GM13976 (cell line): ENCODE data around the gene IRS1.

Experiments used
- DNase-seq: peaks from one replicate; pipeline ENCODE4 v3.0.0; 2012; ENCODE audit warnings: low spot score
- in situ Hi-C: fragments of 300-500 bp; cut with MboI; formaldehyde crosslinking; loops from one replicate; pipeline ENCODE4 v1.12.0; 2022; ENCODE audit warnings: low sequenced_read_pairs, mixed read lengths, inconsistent platforms; ENCODE audit not compliant: unreplicated experiment
- TF ChIP-seq, protein P1 (sequence below): IDR thresholded peaks from 2 replicates; pipeline ENCODE4 v1.5.1; 2012; ENCODE audit warnings: borderline replicate concordance, mild to moderate bottlenecking; ENCODE audit not compliant: insufficient read depth; ENCODE audit errors: extremely low read depth, missing control alignments, control extremely low read depth

Gene IRS1

DNA sequence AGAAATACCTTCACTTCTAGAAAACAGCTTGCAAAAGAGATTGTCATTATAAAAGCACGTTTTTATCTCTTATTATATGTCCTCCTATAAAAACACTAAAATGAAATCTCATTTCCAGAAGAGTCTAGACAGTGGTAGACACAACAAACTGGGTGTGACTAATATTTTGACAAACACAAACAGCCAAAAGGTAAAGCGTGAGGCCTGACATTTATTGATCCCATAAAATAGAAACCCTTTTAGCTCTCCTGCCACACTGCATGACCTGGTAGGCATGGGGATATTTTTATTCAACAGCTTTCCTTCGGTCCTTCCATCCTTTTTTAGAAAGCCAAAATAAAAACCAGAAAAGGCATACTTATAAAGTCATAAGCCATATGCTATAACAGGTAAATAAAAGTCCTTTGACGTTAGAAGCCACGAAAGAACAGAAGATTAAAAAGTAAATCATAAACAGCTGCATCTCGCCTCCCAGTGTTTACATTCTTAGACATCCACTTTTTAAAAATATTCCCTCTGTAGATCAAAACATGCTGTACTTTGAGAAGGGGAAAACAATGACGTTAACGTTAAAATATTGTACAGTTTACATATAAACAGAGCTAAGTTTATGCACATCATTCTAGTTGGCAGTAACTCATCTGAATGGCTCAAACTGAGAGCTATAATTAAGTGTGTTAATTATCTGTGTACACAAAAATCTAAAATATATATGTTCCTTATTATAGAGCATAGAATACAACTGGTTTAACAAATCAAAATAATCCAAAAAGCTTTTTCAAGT is 44.6 kb downstream of the IRS1 start:
- TF ChIP-seq, protein P1, sequence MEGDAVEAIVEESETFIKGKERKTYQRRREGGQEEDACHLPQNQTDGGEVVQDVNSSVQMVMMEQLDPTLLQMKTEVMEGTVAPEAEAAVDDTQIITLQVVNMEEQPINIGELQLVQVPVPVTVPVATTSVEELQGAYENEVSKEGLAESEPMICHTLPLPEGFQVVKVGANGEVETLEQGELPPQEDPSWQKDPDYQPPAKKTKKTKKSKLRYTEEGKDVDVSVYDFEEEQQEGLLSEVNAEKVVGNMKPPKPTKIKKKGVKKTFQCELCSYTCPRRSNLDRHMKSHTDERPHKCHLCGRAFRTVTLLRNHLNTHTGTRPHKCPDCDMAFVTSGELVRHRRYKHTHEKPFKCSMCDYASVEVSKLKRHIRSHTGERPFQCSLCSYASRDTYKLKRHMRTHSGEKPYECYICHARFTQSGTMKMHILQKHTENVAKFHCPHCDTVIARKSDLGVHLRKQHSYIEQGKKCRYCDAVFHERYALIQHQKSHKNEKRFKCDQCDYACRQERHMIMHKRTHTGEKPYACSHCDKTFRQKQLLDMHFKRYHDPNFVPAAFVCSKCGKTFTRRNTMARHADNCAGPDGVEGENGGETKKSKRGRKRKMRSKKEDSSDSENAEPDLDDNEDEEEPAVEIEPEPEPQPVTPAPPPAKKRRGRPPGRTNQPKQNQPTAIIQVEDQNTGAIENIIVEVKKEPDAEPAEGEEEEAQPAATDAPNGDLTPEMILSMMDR: no peak
- DNase-seq: no peak
- in situ Hi-C loops: no loop called here

GRCh38 chr2:226752887-226753286 is 46.7 kb downstream of the IRS1 start:
- TF ChIP-seq, protein P1: no peak
- DNase-seq: no peak
- in situ Hi-C loops: no loop called here

GRCh38 chr2:226747288-226747687 is 52.3 kb downstream of the IRS1 start:
- TF ChIP-seq, protein P1: no peak
- in situ Hi-C loops: no loop called here

GRCh38 chr2:226746196-226746800 is 53.3 kb downstream of the IRS1 start:
- in situ Hi-C loops: no loop called here
- TF ChIP-seq, protein P1: no peak
- DNase-seq: no peak

More at GRCh38 chr2:226747288-226747687, 52.3 kb downstream of the IRS1 start:
- DNase-seq: no peak

DNA sequence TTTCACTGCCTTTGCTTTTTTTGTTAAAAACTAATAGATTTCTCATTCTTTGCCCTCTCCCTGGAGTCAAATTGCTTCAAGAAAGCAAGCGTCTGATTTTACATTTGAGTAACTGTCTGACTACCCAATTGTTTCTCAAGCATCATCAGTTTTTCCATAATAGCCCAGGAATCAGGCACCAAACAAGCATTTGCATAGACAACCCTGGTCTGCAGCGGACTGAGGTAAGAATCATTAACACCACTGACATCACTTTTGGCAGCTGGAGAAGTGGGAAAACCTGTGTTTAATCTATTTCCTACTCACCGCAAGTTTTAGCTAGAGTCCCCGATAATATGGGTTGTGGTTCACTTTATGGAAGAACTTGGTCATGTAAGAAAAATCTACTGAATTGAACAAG is 55.7 kb downstream of the IRS1 start:
- in situ Hi-C loops: no loop called here
- TF ChIP-seq, protein P1: no peak
- DNase-seq: no peak

DNA sequence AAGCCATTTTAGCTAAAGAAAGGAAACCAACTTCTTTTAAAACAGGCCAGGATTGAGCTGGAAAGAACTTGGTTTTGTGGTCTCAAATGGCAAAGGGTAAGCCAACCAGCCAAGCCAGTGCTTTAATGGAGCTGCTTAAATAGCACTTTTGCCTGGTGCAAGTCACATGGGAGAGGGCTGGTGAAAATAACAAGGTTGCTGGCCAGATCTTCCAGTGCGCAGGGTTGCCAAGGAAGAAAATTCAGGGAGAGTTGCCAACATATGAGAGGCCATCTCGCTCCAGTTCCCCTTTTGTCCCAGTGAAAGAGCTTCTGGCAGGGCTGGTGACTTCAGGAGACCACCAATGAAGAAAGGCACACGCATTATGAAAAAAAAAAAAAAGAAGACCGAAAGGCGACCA is 57.3 kb downstream of the IRS1 start:
- in situ Hi-C loops: no loop called here
- no peak for DNase-seq
- TF ChIP-seq, protein P1: no peak
